HepG2 (cell line): ENCODE results near the gene PPP2R5C. TPM values are rescaled to one million over a fixed set of nuclear protein-coding genes. Genes with fewer than 3 reads are reported as not detected.

Source experiments
- ATF4 ChIP-seq, 2 experiments: fragments of 450-650 bp in 1 of 2; sonication (generic) in 1 of 2; formaldehyde crosslinking; IDR thresholded peaks; 2 replicates each; pipeline versions ENCODE4 v1.5.0 to v1.8.0; 2020 to 2022; ENCODE audit warnings: mild to moderate bottlenecking in 1 of 2, missing genetic modification reagents in 1 of 2
- BRF2 ChIP-seq: sonication (generic); formaldehyde crosslinking; IDR thresholded peaks from 2 replicates; pipeline ENCODE4 v1.8.1; 2022; ENCODE audit warnings: mild to moderate bottlenecking, missing genetic modification reagents
- DZIP1 ChIP-seq: sonication (generic); formaldehyde crosslinking; IDR thresholded peaks from 2 replicates; pipeline ENCODE4 v1.5.0; 2020; ENCODE audit warnings: mild to moderate bottlenecking, missing genetic modification reagents
- FOXA1 ChIP-seq, 2 experiments: fragments of 450-650 bp in 1 of 2; sonication (generic) in 1 of 2; formaldehyde crosslinking in 1 of 2; IDR thresholded peaks; 2 replicates each; pipeline versions ENCODE4 v1.4.0 to v1.6.1; 2016 to 2020; ENCODE audit warnings: missing genetic modification reagents in 1 of 2
- FOXA3 ChIP-seq: IDR thresholded peaks from 2 replicates; pipeline ENCODE4 v1.6.1; 2016; ENCODE audit warnings: missing genetic modification reagents, missing compliant biosample characterization
- HDAC2 ChIP-seq: sonication (generic); formaldehyde crosslinking; IDR thresholded peaks from 2 replicates; pipeline ENCODE4 v1.4.0; 2020; ENCODE audit warnings: missing genetic modification reagents
- KDM2A ChIP-seq: sonication (generic); formaldehyde crosslinking; IDR thresholded peaks from 2 replicates; pipeline ENCODE4 v1.4.0; 2020; ENCODE audit warnings: low read depth, missing genetic modification reagents, borderline replicate concordance
- KDM5B ChIP-seq: sonication (generic); formaldehyde crosslinking; IDR thresholded peaks from 2 replicates; pipeline ENCODE4 v1.4.0; 2020; ENCODE audit warnings: missing genetic modification reagents, mild to moderate bottlenecking, borderline replicate concordance
- KMT2A ChIP-seq: sonication (generic); formaldehyde crosslinking; IDR thresholded peaks from 2 replicates; pipeline ENCODE4 v1.4.0; 2020; ENCODE audit warnings: missing genetic modification reagents
- KMT2B ChIP-seq: IDR thresholded peaks from 2 replicates; pipeline ENCODE4 v1.6.1; 2016; ENCODE audit warnings: missing genetic modification reagents, missing compliant biosample characterization
- MAF1 ChIP-seq: sonication (generic); formaldehyde crosslinking; IDR thresholded peaks from 2 replicates; pipeline ENCODE4 v1.5.0; 2020; ENCODE audit warnings: missing genetic modification reagents, borderline replicate concordance
- RELA ChIP-seq: sonication (generic); formaldehyde crosslinking; IDR thresholded peaks from 2 replicates; pipeline ENCODE4 v1.4.0; 2020; ENCODE audit warnings: missing genetic modification reagents
- SALL1 ChIP-seq: sonication (generic); formaldehyde crosslinking; IDR thresholded peaks from 2 replicates; pipeline ENCODE4 v1.8.0; 2022; ENCODE audit warnings: mild to moderate bottlenecking, missing genetic modification reagents
- SALL2 ChIP-seq: sonication (generic); formaldehyde crosslinking; IDR thresholded peaks from 2 replicates; pipeline ENCODE4 v1.8.1; 2023; ENCODE audit warnings: mild to moderate bottlenecking, missing genetic modification reagents, inconsistent platforms
- ZNF232 ChIP-seq: sonication (generic); formaldehyde crosslinking; IDR thresholded peaks from 2 replicates; pipeline ENCODE4 v1.4.0; 2020; ENCODE audit warnings: missing genetic modification reagents, borderline replicate concordance
- ZNF460 ChIP-seq: sonication (generic); formaldehyde crosslinking; IDR thresholded peaks from 2 replicates; pipeline ENCODE4 v1.5.1; 2020; ENCODE audit warnings: missing genetic modification reagents, mild to moderate bottlenecking, borderline replicate concordance
- ZNF501 ChIP-seq: sonication (generic); formaldehyde crosslinking; IDR thresholded peaks from 2 replicates; pipeline ENCODE4 v1.5.1; 2020; ENCODE audit warnings: mild to moderate bottlenecking, moderate library complexity, missing genetic modification reagents
- ZNF598 ChIP-seq: sonication (generic); formaldehyde crosslinking; IDR thresholded peaks from 2 replicates; pipeline ENCODE4 v1.5.1; 2020; ENCODE audit warnings: mild to moderate bottlenecking, missing genetic modification reagents, borderline replicate concordance
- ZNF605 ChIP-seq: sonication (generic); formaldehyde crosslinking; IDR thresholded peaks from 2 replicates; pipeline ENCODE4 v1.8.0; 2022; ENCODE audit warnings: mild to moderate bottlenecking, missing genetic modification reagents
- ZNF619 ChIP-seq: sonication (generic); formaldehyde crosslinking; IDR thresholded peaks from 2 replicates; pipeline ENCODE4 v1.4.0; 2020; ENCODE audit warnings: mild to moderate bottlenecking, missing genetic modification reagents
- ZNF746 ChIP-seq: sonication (generic); formaldehyde crosslinking; IDR thresholded peaks from 2 replicates; pipeline ENCODE4 v1.8.0; 2022; ENCODE audit warnings: mild to moderate bottlenecking, missing genetic modification reagents
- ZNF800 ChIP-seq: sonication (generic); formaldehyde crosslinking; IDR thresholded peaks from 2 replicates; pipeline ENCODE4 v1.4.0; 2020; ENCODE audit warnings: missing genetic modification reagents
- polyA plus RNA-seq, 8 experiments: library from polyadenylated mRNA; depleted of rRNA in 3 of 8; stranded (reverse) in 7 of 8; unstranded in 1 of 8; fragments of >200 nt; fragmentation: Illumina TruSeq in 4 of 8; extraction: Trizol in 4 of 8; gene quantifications; 2 replicates each; pipeline versions ENCODE4 v1.2.1 to v1.2.3, GENCODE V29; 2011 to 2016; ENCODE audit warnings: low read depth in 4 of 8, missing spikeins in 1 of 8, mixed read lengths in 1 of 8; ENCODE audit not compliant: insufficient read depth in 1 of 8
- total RNA-seq, 5 experiments: library from RNA; depleted of rRNA; stranded (reverse); fragments of >200 nt; fragmentation: Illumina TruSeq; extraction: Trizol; gene quantifications; 2 replicates each; pipeline ENCODE4 v1.2.3, GENCODE V29; 2016; ENCODE audit warnings: low read depth in 1 of 5

PPP2R5C gene
- total and polyA plus RNA-seq, 2 of the 13 experiments (the other 11 are each of a cell fraction or from before 2014, with no cell fraction given): 74.3 to 78.5 TPM

GRCh38 chr14:101964297-101965180 lies 203.0 kb downstream of the PPP2R5C start, which contains the start of gene DYNC1H1 (continued):
- peak; percentile 48; the same call in 1 of the 2 replicates for TF ChIP-seq BRF2 (CRISPR knock-in tag)
- TF ChIP-seq SALL1 (CRISPR knock-in tag): peak; percentile 64
- TF ChIP-seq KDM5B (CRISPR knock-in tag): peak; percentile 78; the same call in 1 of the 2 replicates
- no peak for TF ChIP-seq FOXA1 (IDR thresholded peaks at IDR 0.05)
- no peak for TF ChIP-seq FOXA1 (CRISPR knock-in tag; IDR thresholded peaks at IDR 0.05)
- TF ChIP-seq HDAC2 (CRISPR knock-in tag): no peak
- TF ChIP-seq ZNF800: 0 out of 2 replicates have a peak, but pooled peaks have one; percentile 24
- peak; percentile 78; the same call in 1 of the 2 replicates for TF ChIP-seq KDM2A
- TF ChIP-seq ATF4 (CRISPR knock-in tag; IDR thresholded peaks at IDR 0.05): peak in 1 of 2 experiments; percentile 32; a peak in 1 of 4 replicates
- TF ChIP-seq SALL2 (CRISPR knock-in tag): peak; percentile 49; the same call in 1 of the 2 replicates
- peak; percentile 96 for TF ChIP-seq DZIP1
- TF ChIP-seq MAF1 (CRISPR knock-in tag): 0 out of 2 replicates have a peak, but pooled peaks have one; percentile 19
- TF ChIP-seq ZNF460 (CRISPR knock-in tag): no peak
- peak; percentile 53; the same call in 1 of the 2 replicates for TF ChIP-seq ZNF501 (CRISPR knock-in tag)
- peak; percentile 68; the same call in 1 of the 2 replicates for TF ChIP-seq ZNF598 (CRISPR knock-in tag)
- no peak for TF ChIP-seq ZNF746 (CRISPR knock-in tag)
- TF ChIP-seq ZNF619 (CRISPR knock-in tag): no peak
- no peak for TF ChIP-seq ZNF605 (CRISPR knock-in tag)
- TF ChIP-seq KMT2B (CRISPR knock-in tag): peak; percentile 65; the same call in 1 of the 2 replicates
- TF ChIP-seq FOXA3 (CRISPR knock-in tag): no peak; the same call in 1 of the 2 replicates
- 0 out of 2 replicates have a peak, but pooled peaks have one; percentile 25 for TF ChIP-seq ZNF232 (CRISPR knock-in tag)
- TF ChIP-seq RELA (CRISPR knock-in tag): no peak
- TF ChIP-seq KMT2A (CRISPR knock-in tag): peak; percentile 79; the same call in 1 of the 2 replicates
